Endothelial cell of umbilical vein (primary cell): ENCODE measurements around the gene LSM11. TPM values are rescaled to one million over a fixed set of nuclear protein-coding genes. Genes with fewer than 3 reads are reported as not detected.

Experiments used
- BruUV-seq: library from RNA; stranded (reverse); fragments of 400-500 nt; replicated peaks from 2 replicates; lab custom pipeline; 2021; lab: Mats Ljungman, UMichigan
- CTCF ChIA-PET: fragments of 300-600, 350-600 bp; sonication (Branson Sonifier 250); formaldehyde crosslinking; loops from one replicate; lab custom pipeline; 2021; ENCODE audit warnings: antibody characterized with exemption, inconsistent platforms; lab: Charles Lee
- POLR2A ChIA-PET: fragments of 300-600, 350-600 bp; sonication (Branson Sonifier 250); formaldehyde crosslinking; loops from one replicate; lab custom pipeline; 2021; ENCODE audit warnings: antibody characterized with exemption, inconsistent platforms; lab: Charles Lee
- DNase-seq: peaks from one replicate; pipeline ENCODE4 v3.0.0-alpha.2; 2011; ENCODE audit warnings: low read depth, low spot score
- FAIRE-seq: peaks from 2 replicates; lab custom pipeline; 2011; peaks lifted over from hg19 to GRCh38; lab: Jason Lieb, UNC
- H2AFZ ChIP-seq: 2 replicates; pipeline ENCODE4 v1.6.0; 2012; ENCODE audit warnings: low read depth, low read length, control low read depth, inconsistent platforms
- H3K27ac ChIP-seq: 2 replicates; pipeline ENCODE4 v1.5.1; 2011; ENCODE audit warnings: low read depth, mild to moderate bottlenecking, control low read depth, low read length, moderate library complexity; ENCODE audit not compliant: insufficient read depth
- H3K27me3 ChIP-seq, 2 experiments: 2 replicates each; pipeline versions ENCODE4 v1.6.0 to v1.6.1; 2011; ENCODE audit warnings: low read length in 2 of 2, mixed read lengths in 1 of 2; ENCODE audit not compliant: control insufficient read depth in 2 of 2, insufficient read depth in 2 of 2
- H3K36me3 ChIP-seq, 2 experiments: 2 replicates in 1 of 2; 3 replicates in 1 of 2; pipeline ENCODE4 v1.5.1; 2011; ENCODE audit warnings: low read length in 2 of 2, mild to moderate bottlenecking in 1 of 2, moderate library complexity in 1 of 2; ENCODE audit not compliant: control insufficient read depth in 2 of 2, insufficient read depth in 2 of 2; ENCODE audit errors: extremely low read depth in 1 of 2
- H3K4me1 ChIP-seq: 3 replicates; pipeline ENCODE4 v1.5.1; 2011; ENCODE audit warnings: mild to moderate bottlenecking, low read length; ENCODE audit not compliant: control insufficient read depth, insufficient read depth; ENCODE audit errors: extremely low read depth
- H3K4me2 ChIP-seq: 2 replicates; pipeline ENCODE4 v1.6.1; 2011; ENCODE audit warnings: low read length, control low read depth, mixed read lengths; ENCODE audit not compliant: insufficient read depth
- H3K4me3 ChIP-seq, 3 experiments: fragments of 200-600 bp in 1 of 3; sonication (generic), shearing (Covaris generic) in 1 of 3; replicated peaks in 1 of 3; 2 replicates each; pipeline ENCODE4 v1.5.1; 2011 to 2016; ENCODE audit warnings: control low read depth in 3 of 3, low read length in 3 of 3, mild to moderate bottlenecking in 2 of 3, inconsistent platforms in 1 of 3, low read depth in 1 of 3, moderate library complexity in 1 of 3; ENCODE audit not compliant: insufficient read depth in 1 of 3
- H3K79me2 ChIP-seq: 2 replicates; pipeline ENCODE4 v1.6.0; 2012; ENCODE audit warnings: low read length, inconsistent platforms; ENCODE audit not compliant: control insufficient read depth, insufficient read depth
- H3K9ac ChIP-seq: replicated peaks from 2 replicates; pipeline ENCODE3; 2011; ENCODE audit warnings: low read length, control low read depth; ENCODE audit not compliant: insufficient read depth; ENCODE audit errors: extremely low read depth
- H3K9me1 ChIP-seq: replicated peaks from 3 replicates; pipeline ENCODE4 v1.6.0; 2011; ENCODE audit warnings: mild to moderate bottlenecking, low read length; ENCODE audit not compliant: control insufficient read depth, insufficient read depth; ENCODE audit errors: extremely low read depth
- H3K9me3 ChIP-seq: replicated peaks from 2 replicates; pipeline ENCODE4 v1.5.1; 2012; ENCODE audit warnings: low read length, inconsistent platforms; ENCODE audit not compliant: control insufficient read depth, insufficient read depth
- H4K20me1 ChIP-seq: replicated peaks from 2 replicates; pipeline ENCODE3; 2011; ENCODE audit warnings: mild to moderate bottlenecking, low read length; ENCODE audit not compliant: control insufficient read depth, insufficient read depth; ENCODE audit errors: extremely low read depth
- EZH2 ChIP-seq: IDR thresholded peaks from 2 replicates; pipeline ENCODE4 v1.6.1; 2012; ENCODE audit warnings: borderline replicate concordance, low read depth, mild to moderate bottlenecking, moderate library complexity, low read length, inconsistent platforms; ENCODE audit not compliant: severe bottlenecking
- FOS ChIP-seq: IDR thresholded peaks from 2 replicates; pipeline ENCODE4 v1.6.1; 2011; ENCODE audit warnings: mild to moderate bottlenecking, low read length, moderate library complexity, borderline replicate concordance; ENCODE audit not compliant: insufficient read depth
- GATA2 ChIP-seq: IDR thresholded peaks from 2 replicates; pipeline ENCODE4 v1.7.0; 2011; ENCODE audit warnings: low read depth, mild to moderate bottlenecking, moderate library complexity, mixed read lengths, low read length; ENCODE audit not compliant: insufficient read length, insufficient read depth
- JUN ChIP-seq: IDR thresholded peaks from 2 replicates; pipeline ENCODE4 v1.6.1; 2011; ENCODE audit warnings: borderline replicate concordance, low read depth; ENCODE audit not compliant: insufficient read length, insufficient read depth
- MYC ChIP-seq: IDR thresholded peaks from one replicate; pipeline ENCODE4 v1.6.1; 2011; ENCODE audit warnings: mild to moderate bottlenecking, low read depth, low read length
- POLR2AphosphoS5 ChIP-seq: IDR thresholded peaks from 2 replicates; pipeline ENCODE4 v1.6.1; 2012; ENCODE audit warnings: low read depth, mild to moderate bottlenecking, control low read depth, low read length, moderate library complexity; ENCODE audit not compliant: insufficient read depth
- dilution Hi-C: fragments of 300-500 bp; cut with MboI; formaldehyde crosslinking; loops from one replicate; pipeline ENCODE4 v1.15.0; 2019; ENCODE audit warnings: low sequenced_read_pairs; ENCODE audit not compliant: extremely low pct_ligation_motif_present
- intact Hi-C: fragments of 100-400 bp; cut with micrococcal nuclease; formaldehyde crosslinking; loops from one replicate; pipeline ENCODE4 v1.10.0; 2022
- polyA plus RNA-seq, 4 experiments: library from polyadenylated mRNA; depleted of rRNA in 3 of 4; stranded (reverse) in 3 of 4; unstranded in 1 of 4; fragments of >200 nt; gene quantifications; 2 replicates each; pipeline versions ENCODE4 v1.2.1 to v1.2.3, GENCODE V29; 2011 to 2012; ENCODE audit warnings: missing spikeins in 1 of 4
- total RNA-seq: library from RNA; stranded (reverse); gene quantifications from 2 replicates; pipeline ENCODE4 v1.2.3, GENCODE V29; 2021
- TF ChIP-seq, protein P1 (sequence below): IDR thresholded peaks from 2 replicates; pipeline ENCODE4 v1.6.1; 2011; ENCODE audit not compliant: insufficient read depth, insufficient read length

LSM11 gene
- total and polyA plus RNA-seq, 2 donors (not counting 3 experiments of a cell fraction or from before 2014, with no cell fraction given): 3.5 to 7.3 TPM

DNA sequence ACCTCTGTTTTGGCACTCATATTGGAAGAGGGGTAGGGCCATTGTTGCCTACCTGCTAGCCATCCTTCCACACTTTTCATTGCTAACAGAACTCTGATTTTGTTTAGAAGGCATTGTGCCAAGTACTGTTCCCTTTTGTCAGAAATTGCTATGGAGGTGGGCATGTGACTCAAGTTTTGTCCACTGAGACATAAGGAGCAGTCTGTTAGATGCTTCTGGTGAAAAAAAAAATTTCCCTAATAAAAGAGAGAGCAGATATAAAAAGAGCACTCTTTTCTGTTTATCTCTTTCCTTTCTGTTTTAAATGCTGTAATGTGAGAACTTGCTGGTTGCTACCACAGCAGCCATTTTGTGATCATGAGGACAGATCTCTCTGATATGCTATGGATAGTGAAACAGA, 34.2 kb upstream of the LSM11 start:
- no peaks in the 10 kb centered on the region for H4K20me1 ChIP-seq
- no peak overlapping the region for H3K27ac ChIP-seq

DNA sequence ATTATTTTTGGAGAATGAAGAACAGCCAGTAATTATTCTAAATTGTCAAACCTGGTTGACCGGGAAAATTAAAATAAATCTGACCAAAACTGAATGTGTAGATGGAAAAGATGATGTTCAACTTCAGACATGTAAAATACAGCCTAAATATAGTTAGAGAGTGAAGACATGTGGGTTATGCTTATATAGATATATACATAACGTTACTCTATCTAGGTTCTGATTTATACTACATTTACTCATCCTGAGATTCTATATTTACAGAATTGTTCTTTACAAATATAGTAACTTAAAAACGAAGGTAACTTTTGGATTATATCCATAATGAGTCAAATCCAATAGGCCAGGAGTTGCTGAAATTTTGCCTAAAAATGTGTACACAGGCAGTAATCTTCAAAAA, 33.1 kb upstream of the LSM11 start:
- Histone ChIP-seq H3K27ac (no peak overlapping the region), H3K27me3 (no peaks in the 10 kb centered on the region), H3K4me1 (no peaks in the 10 kb centered on the region), H3K4me3 (no peak overlapping the region), H3K4me2 (no peak overlapping the region), H3K9me1 (no peaks in the 10 kb centered on the region), H4K20me1 (no peaks in the 10 kb centered on the region), H3K79me2 (no peaks in the 10 kb centered on the region), H3K9ac (no peak overlapping the region), H2AFZ (no peak overlapping the region), H3K36me3 (no peaks in the 10 kb centered on the region), H3K9me3 (no peaks in the 10 kb centered on the region)
- ChIA-PET POLR2A (no interaction called here), CTCF (interaction anchor here (1.0 kb wide), 1 partner anchor 237 kb away, joined by 3 read pairs; no protein-coding TSS in a partner anchor)
- TF ChIP-seq EZH2 (no peak), MYC (no peak), GATA2 (no peak), FOS (no peak), POLR2AphosphoS5 (no peak)
- dilution Hi-C loops: no loop called here
- BruUV-seq: no TSS peak
- FAIRE-seq: no peak
- no peak for DNase-seq
- intact Hi-C loops: no loop called here

More for the DNA sequence above, 34.2 kb upstream of the LSM11 start:
- H3K27me3 ChIP-seq: peaks cover 0 to 2% of the 10 kb centered on the region in 2 experiments
- ChIA-PET CTCF (no interaction called here), POLR2A (no interaction called here)
- no peaks in the 10 kb centered on the region for H3K9me1 ChIP-seq
- FAIRE-seq (no peak), DNase-seq (no peak)
- TF ChIP-seq, protein P1, sequence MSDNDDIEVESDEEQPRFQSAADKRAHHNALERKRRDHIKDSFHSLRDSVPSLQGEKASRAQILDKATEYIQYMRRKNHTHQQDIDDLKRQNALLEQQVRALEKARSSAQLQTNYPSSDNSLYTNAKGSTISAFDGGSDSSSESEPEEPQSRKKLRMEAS: no peak
- TF ChIP-seq EZH2: no peak
- no peak for TF ChIP-seq FOS
- TF ChIP-seq MYC: no peak
- no peak for TF ChIP-seq JUN
- H3K36me3 ChIP-seq: no peaks in the 10 kb centered on the region
- no peaks in the 10 kb centered on the region for H3K4me1 ChIP-seq
- no TSS peak for BruUV-seq
- H3K4me2 ChIP-seq: no peak overlapping the region
- dilution Hi-C loops (no loop called here), intact Hi-C loops (no loop called here)
- no peak overlapping the region for H2AFZ ChIP-seq
- H3K79me2 ChIP-seq: no peaks in the 10 kb centered on the region
- no peak overlapping the region for H3K4me3 ChIP-seq
- H3K9me3 ChIP-seq: no peaks in the 10 kb centered on the region
- no peak overlapping the region for H3K9ac ChIP-seq
